ENCODE measurements around the gene USP20.

DNA sequence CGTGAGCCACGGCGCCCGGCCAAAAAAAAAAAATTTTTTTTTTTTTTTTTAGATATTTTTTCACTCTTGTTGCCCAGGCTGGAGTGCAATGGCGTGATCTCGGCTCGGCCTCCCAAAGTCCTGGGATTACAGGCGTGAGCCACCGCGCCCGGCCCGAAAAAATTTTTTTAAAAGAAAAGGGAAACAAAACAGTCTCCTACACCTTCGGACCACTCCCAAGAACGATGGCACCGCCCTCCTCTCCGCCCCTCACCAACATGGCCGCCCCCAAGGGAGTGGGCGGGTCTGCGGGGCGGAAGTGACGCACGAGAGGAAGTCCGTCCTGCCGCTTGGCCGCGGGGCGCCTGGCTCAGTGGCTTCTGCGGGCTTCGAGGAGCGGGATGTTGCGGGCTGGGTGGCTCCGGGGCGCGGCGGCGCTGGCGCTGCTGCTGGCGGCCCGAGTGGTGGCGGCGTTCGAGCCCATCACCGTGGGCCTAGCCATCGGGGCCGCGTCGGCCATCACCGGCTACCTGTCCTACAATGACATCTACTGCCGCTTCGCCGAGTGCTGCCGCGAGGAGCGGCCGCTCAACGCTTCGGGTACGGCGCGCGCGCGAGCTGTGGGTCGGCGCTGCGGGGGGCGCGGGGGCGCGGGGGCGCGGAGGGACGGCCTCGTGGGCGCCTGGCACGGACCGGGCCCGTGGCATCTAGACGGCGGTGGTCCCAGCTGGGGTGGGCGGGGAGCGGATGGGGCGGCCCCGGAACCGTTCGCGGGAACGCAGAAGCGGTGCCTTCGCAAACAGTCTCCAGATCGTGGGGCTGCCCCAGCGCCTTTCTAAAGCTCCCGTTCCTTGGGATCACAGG, 32.2 kb upstream of the USP20 start, which contains the start of gene TOR1B:
- no peak for TF ChIP-seq RXRA (IDR thresholded peaks at IDR 0.05)
- peak; percentile 76 to 92 for TF ChIP-seq GABPA (IDR thresholded peaks at IDR 0.05 in 1 of 2, conservative IDR thresholded peaks at IDR 0.05 in 1 of 2)
- TF ChIP-seq, protein P1, sequence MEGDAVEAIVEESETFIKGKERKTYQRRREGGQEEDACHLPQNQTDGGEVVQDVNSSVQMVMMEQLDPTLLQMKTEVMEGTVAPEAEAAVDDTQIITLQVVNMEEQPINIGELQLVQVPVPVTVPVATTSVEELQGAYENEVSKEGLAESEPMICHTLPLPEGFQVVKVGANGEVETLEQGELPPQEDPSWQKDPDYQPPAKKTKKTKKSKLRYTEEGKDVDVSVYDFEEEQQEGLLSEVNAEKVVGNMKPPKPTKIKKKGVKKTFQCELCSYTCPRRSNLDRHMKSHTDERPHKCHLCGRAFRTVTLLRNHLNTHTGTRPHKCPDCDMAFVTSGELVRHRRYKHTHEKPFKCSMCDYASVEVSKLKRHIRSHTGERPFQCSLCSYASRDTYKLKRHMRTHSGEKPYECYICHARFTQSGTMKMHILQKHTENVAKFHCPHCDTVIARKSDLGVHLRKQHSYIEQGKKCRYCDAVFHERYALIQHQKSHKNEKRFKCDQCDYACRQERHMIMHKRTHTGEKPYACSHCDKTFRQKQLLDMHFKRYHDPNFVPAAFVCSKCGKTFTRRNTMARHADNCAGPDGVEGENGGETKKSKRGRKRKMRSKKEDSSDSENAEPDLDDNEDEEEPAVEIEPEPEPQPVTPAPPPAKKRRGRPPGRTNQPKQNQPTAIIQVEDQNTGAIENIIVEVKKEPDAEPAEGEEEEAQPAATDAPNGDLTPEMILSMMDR (IDR thresholded peaks at IDR 0.05; ENCODE audit: low read depth, low read length, missing input control): no peak
- peak; percentile 83 to 91 for TF ChIP-seq EGR1 (IDR thresholded peaks at IDR 0.05; ENCODE audit: low read depth in 2 of 2)
- TF ChIP-seq, protein P2, sequence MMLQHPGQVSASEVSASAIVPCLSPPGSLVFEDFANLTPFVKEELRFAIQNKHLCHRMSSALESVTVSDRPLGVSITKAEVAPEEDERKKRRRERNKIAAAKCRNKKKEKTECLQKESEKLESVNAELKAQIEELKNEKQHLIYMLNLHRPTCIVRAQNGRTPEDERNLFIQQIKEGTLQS (IDR thresholded peaks at IDR 0.05): no peak
- TF ChIP-seq NR2F2 (IDR thresholded peaks at IDR 0.05): no peak
- TF ChIP-seq, protein P3, sequence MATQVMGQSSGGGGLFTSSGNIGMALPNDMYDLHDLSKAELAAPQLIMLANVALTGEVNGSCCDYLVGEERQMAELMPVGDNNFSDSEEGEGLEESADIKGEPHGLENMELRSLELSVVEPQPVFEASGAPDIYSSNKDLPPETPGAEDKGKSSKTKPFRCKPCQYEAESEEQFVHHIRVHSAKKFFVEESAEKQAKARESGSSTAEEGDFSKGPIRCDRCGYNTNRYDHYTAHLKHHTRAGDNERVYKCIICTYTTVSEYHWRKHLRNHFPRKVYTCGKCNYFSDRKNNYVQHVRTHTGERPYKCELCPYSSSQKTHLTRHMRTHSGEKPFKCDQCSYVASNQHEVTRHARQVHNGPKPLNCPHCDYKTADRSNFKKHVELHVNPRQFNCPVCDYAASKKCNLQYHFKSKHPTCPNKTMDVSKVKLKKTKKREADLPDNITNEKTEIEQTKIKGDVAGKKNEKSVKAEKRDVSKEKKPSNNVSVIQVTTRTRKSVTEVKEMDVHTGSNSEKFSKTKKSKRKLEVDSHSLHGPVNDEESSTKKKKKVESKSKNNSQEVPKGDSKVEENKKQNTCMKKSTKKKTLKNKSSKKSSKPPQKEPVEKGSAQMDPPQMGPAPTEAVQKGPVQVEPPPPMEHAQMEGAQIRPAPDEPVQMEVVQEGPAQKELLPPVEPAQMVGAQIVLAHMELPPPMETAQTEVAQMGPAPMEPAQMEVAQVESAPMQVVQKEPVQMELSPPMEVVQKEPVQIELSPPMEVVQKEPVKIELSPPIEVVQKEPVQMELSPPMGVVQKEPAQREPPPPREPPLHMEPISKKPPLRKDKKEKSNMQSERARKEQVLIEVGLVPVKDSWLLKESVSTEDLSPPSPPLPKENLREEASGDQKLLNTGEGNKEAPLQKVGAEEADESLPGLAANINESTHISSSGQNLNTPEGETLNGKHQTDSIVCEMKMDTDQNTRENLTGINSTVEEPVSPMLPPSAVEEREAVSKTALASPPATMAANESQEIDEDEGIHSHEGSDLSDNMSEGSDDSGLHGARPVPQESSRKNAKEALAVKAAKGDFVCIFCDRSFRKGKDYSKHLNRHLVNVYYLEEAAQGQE (IDR thresholded peaks at IDR 0.05): no peak
- TF ChIP-seq RAD21 (IDR thresholded peaks at IDR 0.05): peak in 1 of 2 donors; percentile 19
- peak; percentile 99 for TF ChIP-seq YY1 (IDR thresholded peaks at IDR 0.05)
- TF ChIP-seq, protein P4, sequence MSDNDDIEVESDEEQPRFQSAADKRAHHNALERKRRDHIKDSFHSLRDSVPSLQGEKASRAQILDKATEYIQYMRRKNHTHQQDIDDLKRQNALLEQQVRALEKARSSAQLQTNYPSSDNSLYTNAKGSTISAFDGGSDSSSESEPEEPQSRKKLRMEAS (IDR thresholded peaks at IDR 0.05): no peak
- no peak for TF ChIP-seq FOXA2 (IDR thresholded peaks at IDR 0.05)
- TF ChIP-seq SP1 (IDR thresholded peaks at IDR 0.05): peak; percentile 37
- TF ChIP-seq JUND (IDR thresholded peaks at IDR 0.05): no peak
